Heart left ventricle (tissue), 13 donors: Measurements from ENCODE around the gene DPYSL4.

Experiments
- POLR2A ChIP-seq, 2 donors: fragments of 450-650 bp; IDR thresholded peaks; one replicate each; pipeline ENCODE4 v1.6.1; 2017; ENCODE audit warnings: antibody characterized with exemption in 2 of 2, mild to moderate bottlenecking in 2 of 2, moderate library complexity in 2 of 2
- TF ChIP-seq, protein P1 (sequence below), 12 donors: fragments of 200-600 bp; sonication (generic) in 4 of 12; IDR thresholded peaks; one replicate each; pipeline versions ENCODE4 v1.5.0 to v1.8.0; 2018 to 2022; ENCODE audit warnings: antibody characterized with exemption in 12 of 12, mild to moderate bottlenecking in 5 of 12
- donor health status: ischemic (EF 13 %, LVEDD 7.1; RV severe dilation, severe dysfunction).
- donor health status: DM: no; HTN: yes; CAD: no.
- donor health status: DM: no; HTN: no; CAD: no.
- donor health status: ischemic (EF 25% LVEDD 6.9; RV normal size, moderate dysfunction).
- donor health status: ischemic (EF 25% LVEDD 5.7; RV mildly dilated, moderate dysfunction).
- donor health status: ischemic (EF 35%, LVEDD 5.7; RV mildly dilated, moderate dysfunction).
- donor health status: nonischemic (EF 11% LVEDD 7.7; RV severe dilation, severe dysfunction).
- donor health status: DM: yes; HTN: yes; CAD: no.
- donor health status: PGD.
- donor health status: ischemic (EF 29% LVEDD 5.4; RV normal size, mild dysfunction).
- donor health status: nonischemic (EF 23%, LVEDD 6.1; RV moderate dilation, normal function).

- TF ChIP-seq, protein P1, sequence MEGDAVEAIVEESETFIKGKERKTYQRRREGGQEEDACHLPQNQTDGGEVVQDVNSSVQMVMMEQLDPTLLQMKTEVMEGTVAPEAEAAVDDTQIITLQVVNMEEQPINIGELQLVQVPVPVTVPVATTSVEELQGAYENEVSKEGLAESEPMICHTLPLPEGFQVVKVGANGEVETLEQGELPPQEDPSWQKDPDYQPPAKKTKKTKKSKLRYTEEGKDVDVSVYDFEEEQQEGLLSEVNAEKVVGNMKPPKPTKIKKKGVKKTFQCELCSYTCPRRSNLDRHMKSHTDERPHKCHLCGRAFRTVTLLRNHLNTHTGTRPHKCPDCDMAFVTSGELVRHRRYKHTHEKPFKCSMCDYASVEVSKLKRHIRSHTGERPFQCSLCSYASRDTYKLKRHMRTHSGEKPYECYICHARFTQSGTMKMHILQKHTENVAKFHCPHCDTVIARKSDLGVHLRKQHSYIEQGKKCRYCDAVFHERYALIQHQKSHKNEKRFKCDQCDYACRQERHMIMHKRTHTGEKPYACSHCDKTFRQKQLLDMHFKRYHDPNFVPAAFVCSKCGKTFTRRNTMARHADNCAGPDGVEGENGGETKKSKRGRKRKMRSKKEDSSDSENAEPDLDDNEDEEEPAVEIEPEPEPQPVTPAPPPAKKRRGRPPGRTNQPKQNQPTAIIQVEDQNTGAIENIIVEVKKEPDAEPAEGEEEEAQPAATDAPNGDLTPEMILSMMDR (IDR thresholded peaks at IDR 0.05) = no peak
- TF ChIP-seq POLR2A (IDR thresholded peaks at IDR 0.05) = no peak
Observed at GRCh38 chr10:132192991-132193665, 6.4 kb downstream of the DPYSL4 start.
